Measurements from ENCODE around the gene KCNJ14. TPM values are rescaled to one million over a fixed set of nuclear protein-coding genes. Genes with fewer than 3 reads are reported as not detected.

KCNJ14 gene
- total RNA-seq, 1 donor from 2014 or later = 0.96 TPM

GRCh38 chr19:48445256-48445605 is 10.1 kb upstream of the KCNJ14 start:
- peak; percentile 88 for DNase-seq (ENCODE audit: low read depth)

- DNase-seq (ENCODE audit: low read depth) = peak; percentile 94
These were observed 9.5 kb upstream of the KCNJ14 start, which contains the start of gene GRWD1 for GRCh38 chr19:48445606-48446481. Gene GRWD1 (plus strand): TSS chr19:48445983. CDS start chr19:48446006, 23 bp downstream.

- DNase-seq (ENCODE audit: low read depth) = no peak
These were observed 8.8 kb upstream of the KCNJ14 start for GRCh38 chr19:48446579-48446978.

- no peak for DNase-seq (ENCODE audit: low read depth)
These were observed 6.8 kb upstream of the KCNJ14 start for GRCh38 chr19:48448563-48448962.

- DNase-seq (ENCODE audit: low read depth) = no peak
These were observed 4.9 kb upstream of the KCNJ14 start for GRCh38 chr19:48450441-48450840.

GRCh38 chr19:48450863-48451262 is 4.5 kb upstream of the KCNJ14 start:
- DNase-seq (ENCODE audit: low read depth) = no peak

GRCh38 chr19:48451624-48452023 is 3.8 kb upstream of the KCNJ14 start:
- DNase-seq (ENCODE audit: low read depth) = no peak

GRCh38 chr19:48452289-48453190 is 2.8 kb upstream of the KCNJ14 start:
- DNase-seq (ENCODE audit: low read depth) = no peak

GRCh38 chr19:48454150-48454730 is 1.1 kb upstream of the KCNJ14 start:
- DNase-seq (ENCODE audit: low read depth) = no peak

GRCh38 chr19:48455908-48456562 is 661 bp downstream of the KCNJ14 start:
- DNase-seq (ENCODE audit: low read depth) = peak; percentile 3

GRCh38 chr19:48456864-48457263 is 1.5 kb downstream of the KCNJ14 start:
- DNase-seq (ENCODE audit: low read depth) = no peak

GRCh38 chr19:48458016-48458415 is 2.6 kb downstream of the KCNJ14 start:
- peak; percentile 59 for DNase-seq (ENCODE audit: low read depth)

GRCh38 chr19:48461651-48461981 is 6.2 kb downstream of the KCNJ14 start:
- DNase-seq (ENCODE audit: low read depth) = no peak

GRCh38 chr19:48461982-48462655 is 6.7 kb downstream of the KCNJ14 start:
- DNase-seq (ENCODE audit: low read depth) = no peak

GRCh38 chr19:48465215-48465614 is 9.8 kb downstream of the KCNJ14 start:
- no peak for DNase-seq (ENCODE audit: low read depth)

GRCh38 chr19:48466561-48467325 is 11.4 kb downstream of the KCNJ14 start:
- DNase-seq (ENCODE audit: low read depth) = peak; percentile 24

- peak; percentile 100 for DNase-seq (ENCODE audit: low read depth)
These were observed 13.5 kb downstream of the KCNJ14 start for GRCh38 chr19:48468772-48469288.

GRCh38 chr19:48469289-48469881 is 14.0 kb downstream of the KCNJ14 start, which contains the start of gene CYTH2:
Gene CYTH2 (plus strand): TSS chr19:48469369. CDS start chr19:48469508, 139 bp downstream.
- peak; percentile 87 for DNase-seq (ENCODE audit: low read depth)
